Colonic mucosa (tissue), 4 donors: ENCODE measurements around the gene SYNJ2BP. TPM values are rescaled to one million over a fixed set of nuclear protein-coding genes. Genes with fewer than 3 reads are reported as not detected.
"Not testable (repeated sequence)": the region's sequence is repeated elsewhere in the genome, so short reads cannot be mapped to it uniquely, and the experiment has no call there.

Source experiments
- DNase-seq: peaks from one replicate; pipeline ENCODE4 v3.0.0-alpha.2; 2020
- H3K27ac ChIP-seq: fragments of 200-600 bp; one replicate; pipeline ENCODE4 v1.8.0; 2021
- H3K27me3 ChIP-seq: fragments of 200-600 bp; one replicate; pipeline ENCODE4 v1.8.0; 2021
- H3K36me3 ChIP-seq: fragments of 200-600 bp; one replicate; pipeline ENCODE4 v1.8.0; 2021
- H3K4me1 ChIP-seq: fragments of 200-600 bp; one replicate; pipeline ENCODE4 v1.8.0; 2021; ENCODE audit warnings: mild to moderate bottlenecking
- H3K4me3 ChIP-seq: fragments of 200-600 bp; one replicate; pipeline ENCODE4 v1.8.0; 2021
- H3K9ac ChIP-seq, 2 donors: one replicate each; pipeline ENCODE4 v1.7.0; 2013; ENCODE audit warnings: control low read depth in 2 of 2, low read depth in 2 of 2, low read length in 2 of 2
- H3K9me3 ChIP-seq: fragments of 200-600 bp; one replicate; pipeline ENCODE4 v1.8.0; 2021
- intact Hi-C: fragments of 100-400 bp; cut with DNase I; formaldehyde crosslinking; loops from one replicate; pipeline ENCODE4 v1.14.1; 2022
- total RNA-seq, 2 donors: library from RNA; stranded (reverse); fragmentation: NEBNext Ultra II Directional in 1 of 2; extraction: Animal tissue kit (Norgen Biotek cat#: 25700) in 1 of 2; gene quantifications; one replicate each; pipeline ENCODE4 v1.2.1, GENCODE V29; 2021
- TF ChIP-seq, protein P1 (sequence below): fragments of 200-600 bp; IDR thresholded peaks from one replicate; pipeline ENCODE4 v1.8.0; 2022; ENCODE audit warnings: antibody characterized with exemption, mild to moderate bottlenecking
- donor health status: healthy.
- donor health status: DM: no; HTN: no; CAD: no.
- donor health status: DM: no; HTN: no; CAD: no.

Gene SYNJ2BP
- total RNA-seq, 2 donors from 2014 or later: 50.6 to 55.4 TPM

DNA sequence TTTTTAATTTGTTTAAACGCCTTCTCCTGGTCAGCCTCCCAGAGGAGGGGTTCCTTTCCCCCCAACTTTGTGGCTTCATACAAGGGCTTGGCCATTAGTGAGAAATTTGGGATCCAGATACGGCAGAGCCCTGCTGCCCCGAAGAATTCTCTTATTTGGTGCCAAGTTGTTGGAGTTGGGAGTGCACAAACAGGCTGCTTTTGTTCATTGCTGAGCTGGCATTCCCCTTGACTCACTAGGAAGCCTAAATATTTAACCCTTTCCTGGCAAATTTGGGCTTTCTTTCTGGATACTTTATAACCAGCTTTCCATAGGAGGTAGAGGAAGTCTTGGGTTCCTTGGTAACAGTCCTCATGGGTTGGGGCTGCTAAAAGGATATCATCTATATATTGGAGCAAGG is 24.8 kb upstream of the SYNJ2BP start:
- Histone ChIP-seq H3K4me3 (no peak overlapping the region), H3K4me1 (no peaks in the 10 kb centered on the region), H3K27me3 (no peaks in the 10 kb centered on the region), H3K36me3 (no peaks in the 10 kb centered on the region), H3K9me3 (no peaks in the 10 kb centered on the region), H3K9ac (no peak overlapping the region), H3K27ac (no peak overlapping the region)
- TF ChIP-seq, protein P1, sequence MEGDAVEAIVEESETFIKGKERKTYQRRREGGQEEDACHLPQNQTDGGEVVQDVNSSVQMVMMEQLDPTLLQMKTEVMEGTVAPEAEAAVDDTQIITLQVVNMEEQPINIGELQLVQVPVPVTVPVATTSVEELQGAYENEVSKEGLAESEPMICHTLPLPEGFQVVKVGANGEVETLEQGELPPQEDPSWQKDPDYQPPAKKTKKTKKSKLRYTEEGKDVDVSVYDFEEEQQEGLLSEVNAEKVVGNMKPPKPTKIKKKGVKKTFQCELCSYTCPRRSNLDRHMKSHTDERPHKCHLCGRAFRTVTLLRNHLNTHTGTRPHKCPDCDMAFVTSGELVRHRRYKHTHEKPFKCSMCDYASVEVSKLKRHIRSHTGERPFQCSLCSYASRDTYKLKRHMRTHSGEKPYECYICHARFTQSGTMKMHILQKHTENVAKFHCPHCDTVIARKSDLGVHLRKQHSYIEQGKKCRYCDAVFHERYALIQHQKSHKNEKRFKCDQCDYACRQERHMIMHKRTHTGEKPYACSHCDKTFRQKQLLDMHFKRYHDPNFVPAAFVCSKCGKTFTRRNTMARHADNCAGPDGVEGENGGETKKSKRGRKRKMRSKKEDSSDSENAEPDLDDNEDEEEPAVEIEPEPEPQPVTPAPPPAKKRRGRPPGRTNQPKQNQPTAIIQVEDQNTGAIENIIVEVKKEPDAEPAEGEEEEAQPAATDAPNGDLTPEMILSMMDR: no peak
- DNase-seq: no peak
- intact Hi-C loops: no loop called here

DNA sequence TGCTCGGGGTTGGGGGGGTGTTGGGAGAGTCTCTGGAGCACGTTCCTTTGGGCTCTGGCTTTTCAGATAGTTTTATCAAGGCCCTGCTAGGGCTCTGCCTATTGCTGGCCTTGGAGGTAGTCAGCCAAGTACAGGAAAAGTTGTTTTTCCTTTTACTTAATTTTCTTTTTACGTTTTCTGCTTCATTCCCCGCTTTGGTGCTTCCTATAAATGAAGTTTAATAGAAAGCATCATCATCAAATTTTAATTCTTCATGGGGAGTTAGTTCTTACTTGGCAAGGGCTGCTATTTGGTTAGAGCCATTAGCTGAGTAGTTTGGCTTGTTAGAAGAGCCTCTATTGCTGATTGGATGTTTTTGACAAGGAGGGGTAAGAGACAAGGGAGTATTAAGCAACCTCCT is 20.0 kb upstream of the SYNJ2BP start:
- no peak for DNase-seq
- H3K9me3 ChIP-seq: no peaks in the 10 kb centered on the region

DNA sequence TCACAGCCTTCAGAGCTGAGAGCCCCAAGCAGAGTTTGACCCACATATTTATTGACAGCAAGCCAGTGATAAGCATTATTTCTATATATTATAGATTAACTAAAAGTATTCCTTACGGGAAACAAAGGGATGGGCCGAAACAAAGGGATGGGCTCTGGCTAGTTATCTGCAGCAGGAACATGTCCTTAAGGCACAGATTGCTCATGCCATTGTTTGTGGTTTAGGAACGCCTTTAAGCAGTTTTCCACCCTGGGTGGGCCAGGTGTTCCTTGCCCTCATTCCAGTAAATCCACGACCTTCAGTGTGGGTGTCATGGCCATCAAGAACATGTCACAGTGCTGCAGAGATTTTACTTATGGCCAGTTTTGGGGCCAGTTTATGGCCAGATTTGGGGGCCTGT is 9.7 kb upstream of the SYNJ2BP start:
- H3K4me1 ChIP-seq, H3K9ac ChIP-seq, H3K4me3 ChIP-seq, intact Hi-C loops, H3K27ac ChIP-seq, H3K36me3 ChIP-seq, H3K9me3 ChIP-seq, DNase-seq, H3K27me3 ChIP-seq: not testable (repeated sequence)

More for the DNA sequence above, 20.0 kb upstream of the SYNJ2BP start:
- Histone ChIP-seq H3K36me3 (no peaks in the 10 kb centered on the region), H3K27ac (no peak overlapping the region), H3K4me1 (no peaks in the 10 kb centered on the region), H3K4me3 (no peak overlapping the region), H3K9ac (no peak overlapping the region), H3K27me3 (no peaks in the 10 kb centered on the region)
- intact Hi-C loops: no loop called here
- TF ChIP-seq, protein P1: no peak

DNA sequence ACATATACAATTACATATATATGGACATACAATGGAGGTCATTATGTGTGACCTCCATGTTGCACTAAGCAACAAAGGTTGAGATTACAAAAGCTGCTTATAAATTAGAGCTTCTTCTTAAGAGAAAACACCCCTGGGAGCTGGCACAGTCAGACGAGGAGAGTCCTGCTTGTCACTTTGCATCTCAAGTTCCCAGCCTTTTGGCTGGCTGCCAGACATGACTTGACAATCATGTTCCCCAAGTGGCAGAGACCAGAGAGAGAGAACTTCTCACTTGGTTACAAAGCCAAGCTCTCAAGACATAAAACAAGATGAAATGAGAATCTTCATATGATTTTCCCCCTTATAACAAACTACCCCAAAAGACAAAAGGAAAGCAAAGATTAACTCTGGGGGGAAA is 8.5 kb upstream of the SYNJ2BP start:
- H3K36me3 ChIP-seq: no peaks in the 10 kb centered on the region
- H3K4me3 ChIP-seq: no peak overlapping the region
- H3K4me1 ChIP-seq: no peaks in the 10 kb centered on the region
- intact Hi-C loops: no loop called here
- no peaks in the 10 kb centered on the region for H3K27me3 ChIP-seq
- DNase-seq: no peak
- no peak overlapping the region for H3K9ac ChIP-seq
- H3K27ac ChIP-seq: no peak overlapping the region
- no peaks in the 10 kb centered on the region for H3K9me3 ChIP-seq
- TF ChIP-seq, protein P1: no peak

DNA sequence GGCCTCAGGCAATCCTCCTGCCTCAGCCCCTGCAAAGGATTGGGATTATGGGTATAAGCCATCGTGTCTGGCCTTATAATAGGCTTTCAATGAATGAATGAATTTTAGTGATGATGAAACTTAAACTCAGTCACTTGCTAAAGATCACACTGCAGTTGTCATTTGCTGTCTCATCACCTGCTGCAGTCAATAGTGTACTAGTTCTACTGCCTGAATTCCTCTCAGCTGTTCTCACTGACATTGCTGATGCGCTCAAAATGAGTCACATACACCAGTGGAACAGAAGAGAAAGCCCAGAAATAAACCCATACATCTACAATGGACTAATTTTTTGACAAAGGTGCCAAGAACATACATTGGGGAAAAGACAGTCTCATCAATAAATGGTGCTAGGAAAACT is 5.6 kb upstream of the SYNJ2BP start:
- no peak overlapping the region for H3K27ac ChIP-seq
- DNase-seq: no peak
- no peaks in the 10 kb centered on the region for H3K36me3 ChIP-seq
- no peaks in the 10 kb centered on the region for H3K4me1 ChIP-seq
- TF ChIP-seq, protein P1: no peak
- no peaks in the 10 kb centered on the region for H3K9me3 ChIP-seq
- H3K9ac ChIP-seq: no peak overlapping the region
- H3K27me3 ChIP-seq: no peaks in the 10 kb centered on the region
- intact Hi-C loops: no loop called here
- no peak overlapping the region for H3K4me3 ChIP-seq

DNA sequence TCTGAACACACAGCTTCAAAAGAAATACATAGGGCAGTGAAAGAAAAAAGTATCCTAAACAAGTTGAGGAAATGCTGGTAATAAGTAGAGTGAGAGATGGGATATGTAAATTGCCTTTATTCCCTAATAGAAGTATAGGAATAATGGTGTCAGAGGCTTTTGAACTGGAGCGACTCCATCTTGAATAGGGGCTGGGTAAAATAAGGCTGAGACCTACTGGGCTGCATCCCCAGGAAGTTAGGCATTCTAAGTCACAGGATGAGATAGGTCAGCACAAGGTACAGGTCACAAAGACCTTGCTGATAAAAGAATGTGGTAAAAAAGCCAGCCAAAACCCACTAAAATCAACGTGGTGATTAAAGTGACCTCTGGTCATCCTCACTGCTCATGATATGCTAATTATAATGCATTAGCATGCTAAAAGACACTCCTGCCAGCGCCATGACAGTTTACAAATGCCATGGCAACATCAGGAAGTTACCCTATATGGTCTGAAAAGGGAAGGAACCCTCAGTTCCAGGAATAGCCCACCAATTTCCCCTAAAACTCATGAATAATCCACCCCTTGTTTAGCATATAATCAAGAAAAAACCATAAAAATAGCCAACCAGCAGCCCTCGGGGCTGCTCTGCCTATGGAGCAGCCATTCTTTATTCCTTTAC is 2.5 kb upstream of the SYNJ2BP start:
- H3K4me3 ChIP-seq, H3K9ac ChIP-seq, H3K27ac ChIP-seq, H3K27me3 ChIP-seq, H3K36me3 ChIP-seq, DNase-seq, intact Hi-C loops, H3K4me1 ChIP-seq, H3K9me3 ChIP-seq: not testable (repeated sequence)
